GM18909 (cell line): Measurements from ENCODE around the gene LRRC2.

Experiments used
- ATAC-seq: cut with Tn5 transposase; IDR thresholded peaks from one replicate; pipeline ENCODE4 v1.9.1; 2021; ENCODE audit warnings: mild to moderate bottlenecking; ENCODE audit not compliant: unreplicated experiment, poor library complexity

Gene LRRC2

DNA sequence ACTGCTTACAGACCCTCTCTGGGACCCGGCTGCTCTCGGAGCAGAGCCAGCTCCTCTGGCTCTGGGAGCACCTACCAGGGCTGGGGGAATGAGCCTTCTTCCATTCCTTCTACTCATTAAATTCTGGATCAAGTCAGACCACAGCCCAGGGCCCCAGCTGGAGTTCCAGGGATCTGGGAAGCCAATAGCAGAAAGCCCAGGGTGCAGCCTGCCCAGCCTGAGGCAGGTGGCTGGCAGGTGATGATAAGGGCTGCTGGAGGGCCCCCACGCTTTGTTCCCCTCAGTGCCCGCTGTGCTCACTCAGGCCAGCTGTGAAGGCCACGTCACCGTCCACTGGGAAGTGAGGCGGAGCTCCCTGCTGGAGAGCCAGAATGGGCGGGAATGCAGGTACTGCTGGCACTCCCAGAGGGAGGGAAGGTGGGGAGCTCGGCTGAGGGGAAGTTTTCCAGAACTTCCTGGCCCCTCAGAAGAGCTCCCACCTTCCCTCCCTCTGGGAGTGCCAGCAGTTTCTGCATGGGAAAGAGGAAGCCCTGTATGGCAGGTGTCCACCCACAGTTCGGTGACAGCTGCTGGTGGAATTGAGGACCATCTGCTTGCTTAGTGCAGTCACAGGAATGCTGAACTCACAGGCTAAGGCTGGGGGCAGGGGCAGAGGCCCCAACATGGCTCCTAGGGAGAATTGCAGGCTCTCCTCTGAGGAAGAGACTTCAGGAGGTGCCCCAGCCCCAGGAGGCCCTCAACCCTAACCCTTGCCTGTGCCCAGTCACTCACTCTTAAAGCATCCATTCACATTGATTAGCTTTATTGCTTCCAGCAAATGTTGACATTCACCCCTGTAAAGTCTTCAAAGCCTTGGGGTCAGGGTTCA lies 81.0 kb downstream of the LRRC2 start:
- ATAC-seq = no peak

DNA sequence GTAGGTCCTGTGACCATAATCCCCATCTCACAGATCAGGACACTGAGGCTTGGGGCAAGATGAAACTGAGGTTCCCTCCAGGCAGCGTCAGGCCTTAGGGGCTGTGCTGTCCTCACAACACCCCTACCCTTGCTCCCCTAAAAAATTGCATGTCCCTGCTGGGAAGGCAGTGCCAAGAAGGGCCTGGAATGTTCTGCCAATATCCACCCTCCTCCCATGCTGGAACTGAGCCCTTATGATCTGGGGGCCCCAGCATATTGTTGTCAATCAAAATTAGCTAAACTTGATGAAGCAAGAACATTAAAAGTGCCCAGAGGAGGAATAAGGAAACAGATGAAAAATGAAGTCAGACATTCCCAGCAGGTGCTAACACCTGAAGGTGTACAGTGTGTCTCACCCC lies 81.7 kb downstream of the LRRC2 start:
- no peak for ATAC-seq

DNA sequence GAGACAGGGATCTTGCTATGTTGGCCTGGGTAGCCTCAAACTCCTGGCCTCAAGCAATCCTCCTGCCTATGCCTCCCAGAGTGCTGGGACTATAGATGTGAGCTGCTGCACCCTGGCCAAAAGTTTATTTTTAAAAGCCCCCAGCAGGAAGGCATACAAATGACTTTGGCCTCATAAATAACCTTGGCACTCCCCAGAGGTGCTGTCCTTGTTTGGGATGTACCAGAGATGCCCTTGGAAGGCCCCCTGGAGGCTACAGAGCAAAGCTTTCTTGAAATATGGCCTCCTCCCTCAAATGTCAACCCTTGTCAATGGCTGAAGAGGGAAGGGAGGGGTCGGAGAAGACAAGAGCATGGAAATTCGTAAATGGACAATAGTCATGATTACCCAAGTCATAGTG lies 82.3 kb downstream of the LRRC2 start:
- ATAC-seq = no peak

DNA sequence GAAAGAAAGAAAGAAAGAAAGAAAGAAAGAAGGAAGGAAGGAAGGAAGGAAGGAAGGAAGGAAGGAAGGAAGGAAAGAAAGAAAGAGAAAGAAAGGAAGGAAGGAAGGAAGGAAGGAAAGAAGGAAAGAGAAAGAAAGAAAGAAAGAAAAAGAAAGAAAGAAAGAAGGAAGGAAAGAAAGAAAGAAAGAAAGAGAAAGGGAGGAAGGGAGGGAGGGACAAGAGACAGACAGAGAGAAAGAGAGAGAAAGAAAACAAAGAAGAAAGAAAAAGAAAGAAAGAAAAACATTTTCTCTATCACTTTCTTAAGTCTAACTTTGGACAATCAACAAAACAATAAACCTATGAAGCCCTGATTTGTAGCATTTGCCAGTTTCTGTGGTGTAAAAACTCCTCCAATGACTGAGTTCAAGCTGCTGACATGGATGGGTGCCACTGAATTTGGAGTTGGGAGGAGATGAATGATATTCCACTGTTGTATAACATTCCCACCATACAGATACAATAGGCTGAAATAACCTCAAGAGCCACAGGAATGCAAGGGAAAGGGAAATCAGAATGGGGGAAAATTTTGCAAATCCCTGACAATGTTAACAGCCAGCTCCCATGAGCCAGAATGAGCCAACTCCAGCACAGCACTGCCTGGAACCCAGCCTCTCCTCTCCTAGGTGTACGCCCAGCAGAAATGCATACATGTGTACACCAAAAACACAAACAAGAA lies 83.3 kb downstream of the LRRC2 start:
- no peak for ATAC-seq

DNA sequence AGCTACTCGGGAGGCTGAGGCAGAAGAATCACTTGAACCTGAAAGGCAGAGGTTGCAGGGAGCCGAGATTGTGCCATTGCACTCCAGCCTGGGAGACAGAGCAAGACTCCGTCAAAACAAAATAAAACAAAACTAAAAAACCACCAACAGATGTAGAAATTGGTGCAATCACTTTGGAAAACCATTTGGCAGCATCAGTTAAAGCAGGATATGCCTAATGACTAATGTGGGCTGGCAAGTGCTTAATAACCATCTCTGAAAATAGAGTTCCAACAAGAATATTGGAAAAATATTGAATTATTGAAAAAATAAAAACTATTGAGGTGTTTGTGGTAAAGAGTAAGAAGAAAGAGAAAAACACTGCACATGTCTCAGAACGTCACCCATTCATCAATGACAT lies 84.5 kb downstream of the LRRC2 start:
- ATAC-seq = no peak

DNA sequence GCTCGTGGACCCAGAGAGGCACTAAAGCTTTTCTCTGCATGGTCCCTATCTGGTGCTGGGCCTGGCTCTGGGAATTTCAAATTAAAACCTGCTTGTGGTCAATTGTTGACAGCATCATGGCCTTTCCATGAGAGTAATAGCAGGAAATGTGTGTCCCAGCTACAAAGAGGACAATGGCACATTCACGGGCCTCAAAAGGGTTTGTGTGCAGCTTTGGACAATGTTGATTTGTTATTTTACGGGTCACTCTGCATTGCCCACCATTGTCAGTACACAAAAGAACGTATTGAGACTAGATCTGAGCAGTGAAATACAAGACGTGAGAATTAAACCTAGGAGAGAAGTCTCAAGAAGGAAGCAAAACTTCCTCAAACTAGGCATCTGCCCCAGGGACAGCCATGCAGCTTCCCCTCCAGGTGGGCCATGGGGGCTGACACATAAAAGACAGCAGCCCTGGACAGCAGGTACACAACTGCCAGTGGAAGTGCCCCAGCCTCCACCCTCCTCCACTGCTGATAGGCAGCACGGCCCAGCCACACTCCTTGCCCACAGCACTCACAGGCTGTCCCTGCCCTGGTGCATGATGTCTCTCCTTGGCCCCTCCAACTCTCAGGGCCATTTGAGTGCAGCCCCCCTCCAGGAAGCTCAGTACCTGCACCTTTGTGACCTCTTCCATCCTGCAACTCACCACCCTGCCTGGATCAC lies 85.5 kb downstream of the LRRC2 start:
- ATAC-seq = no peak

DNA sequence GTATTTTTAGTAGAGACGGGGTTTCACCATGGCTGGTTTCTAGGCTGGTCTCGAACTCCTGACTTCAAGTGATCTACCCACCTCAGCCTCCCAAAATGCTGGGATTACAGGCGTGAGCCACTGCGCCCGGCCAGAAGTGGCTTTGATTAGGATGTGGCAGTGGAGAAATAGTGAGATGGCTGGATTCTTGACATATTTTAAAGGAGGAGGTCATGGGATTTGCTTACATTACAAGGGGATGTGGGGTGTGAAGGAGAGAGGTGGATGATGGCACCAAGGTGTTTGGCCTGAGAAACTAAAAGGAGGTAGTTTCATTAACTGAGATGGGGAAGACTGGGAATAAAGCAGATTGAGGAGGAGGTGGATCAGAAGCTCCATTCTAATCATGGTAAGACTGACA lies 86.4 kb downstream of the LRRC2 start:
- no peak for ATAC-seq

DNA sequence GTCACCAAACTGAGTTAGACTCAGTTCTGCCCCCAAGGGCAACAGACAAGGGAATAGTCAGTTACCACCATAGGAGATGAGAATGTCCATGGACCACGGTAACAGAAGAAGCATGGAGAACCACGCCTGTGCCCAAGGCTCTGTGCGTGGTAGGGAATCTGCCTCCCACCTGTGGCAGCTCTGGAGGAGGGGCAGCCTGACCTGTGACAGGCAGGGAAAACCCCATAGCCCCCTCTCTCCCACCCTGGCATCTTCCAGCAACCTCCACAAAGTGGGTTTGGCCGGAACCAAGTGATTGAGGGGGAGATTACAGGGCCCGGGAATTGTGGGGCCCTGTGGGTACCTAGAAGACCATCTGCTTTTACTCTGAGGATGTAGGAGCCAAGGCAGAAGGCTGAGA lies 87.1 kb downstream of the LRRC2 start:
- ATAC-seq = no peak

DNA sequence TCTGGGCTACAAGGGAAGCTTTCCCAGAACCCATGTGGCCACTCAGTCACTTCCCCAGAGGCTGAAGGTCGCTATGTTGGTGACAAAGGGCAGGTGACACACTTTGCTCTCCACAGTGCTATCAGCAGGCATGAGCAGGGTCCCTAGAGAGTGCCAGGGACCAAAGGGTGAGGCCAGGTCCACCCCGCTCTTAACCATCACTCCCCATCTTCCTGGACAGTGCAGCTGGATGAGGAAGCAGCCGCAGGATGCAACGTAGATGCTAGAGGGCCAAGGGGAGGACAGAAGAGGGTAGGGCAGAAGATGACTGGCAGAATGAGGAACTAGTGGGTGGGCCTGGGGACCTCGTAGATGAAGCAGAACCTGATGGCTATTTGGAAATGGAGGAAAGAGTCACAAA lies 87.8 kb downstream of the LRRC2 start:
- ATAC-seq = no peak

DNA sequence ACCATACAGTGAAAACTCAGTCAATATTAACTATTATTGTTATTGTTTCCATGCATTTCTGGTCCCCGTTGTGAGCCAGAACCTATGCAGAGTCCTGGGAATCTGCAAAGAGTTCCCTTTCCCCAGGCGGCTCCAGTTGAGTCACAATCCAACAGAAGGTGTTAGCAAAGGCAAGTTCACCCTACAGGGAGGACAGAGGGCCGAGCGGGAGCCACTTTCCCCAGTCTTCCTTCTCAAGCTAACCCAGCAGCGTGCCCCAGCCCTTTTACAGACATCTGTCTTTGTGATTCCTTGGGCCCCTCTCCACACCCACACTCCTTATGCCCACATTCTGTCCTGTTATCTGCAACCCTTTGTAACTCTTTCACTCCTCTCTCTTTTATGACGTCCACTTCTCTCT lies 88.3 kb downstream of the LRRC2 start:
- no peak for ATAC-seq

DNA sequence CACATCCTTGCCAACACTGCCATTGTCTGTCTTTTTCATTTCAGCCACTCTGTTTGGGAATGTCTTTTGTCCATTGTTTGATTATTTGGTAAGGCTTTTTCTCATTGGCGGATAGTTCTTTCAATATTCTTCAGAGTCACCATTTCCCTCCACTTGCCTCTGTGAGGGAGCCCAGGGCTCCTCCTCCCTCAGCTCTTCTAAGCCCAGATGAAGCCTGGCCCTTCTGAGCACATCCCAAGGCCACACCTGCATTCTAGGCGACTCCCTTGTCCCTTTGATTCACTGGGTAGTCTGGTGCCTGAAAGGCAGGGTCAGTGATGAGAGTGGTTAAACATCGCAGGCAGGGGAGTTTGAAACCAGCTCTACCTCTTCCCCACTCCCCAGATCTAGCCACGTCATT lies 89.0 kb downstream of the LRRC2 start:
- ATAC-seq = no peak

DNA sequence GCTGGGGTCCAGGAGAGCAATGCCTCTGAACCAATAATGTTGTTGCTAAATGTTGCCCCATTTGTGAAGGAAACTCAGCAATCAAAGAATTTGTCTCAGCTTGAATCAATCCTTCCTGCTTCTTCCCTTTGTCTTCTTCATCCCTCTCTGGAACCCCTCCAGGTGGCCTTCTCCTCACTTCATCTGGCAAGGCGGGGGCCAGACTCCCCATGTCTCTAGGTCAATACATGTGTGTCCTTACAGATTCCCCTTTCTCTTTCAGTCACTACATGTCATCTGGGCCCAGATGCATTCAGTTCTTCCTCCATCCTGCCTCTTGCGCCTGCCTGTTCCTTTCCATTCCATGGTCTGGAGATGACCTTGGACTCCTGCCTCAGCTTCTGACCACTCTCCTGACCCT lies 93.4 kb downstream of the LRRC2 start:
- no peak for ATAC-seq

DNA sequence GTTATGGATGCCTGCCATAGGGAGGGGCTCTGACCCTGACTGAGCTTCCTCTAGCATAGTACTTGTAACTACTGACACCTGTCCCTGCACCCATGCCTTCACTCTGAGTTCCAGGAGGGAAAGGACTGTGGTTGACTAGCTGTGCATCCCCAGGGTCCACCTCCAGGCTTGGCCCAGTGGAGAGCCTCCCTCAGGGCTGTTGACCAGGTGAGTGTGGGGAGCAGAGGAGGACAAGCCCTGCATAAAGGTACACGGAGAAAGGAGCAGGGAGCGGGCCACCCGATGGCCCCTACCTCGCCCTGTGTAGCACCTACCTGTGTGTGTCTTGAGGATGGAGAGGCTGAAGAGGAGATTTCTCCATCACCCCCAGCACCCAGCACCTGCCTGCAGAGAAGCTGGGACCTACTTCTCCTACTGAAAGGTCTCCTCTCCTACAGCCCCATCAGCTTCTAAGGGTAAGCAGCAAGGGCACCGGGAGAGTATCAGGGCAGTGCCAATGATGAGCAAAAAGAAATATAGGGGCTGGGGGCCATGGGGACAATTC lies 94.7 kb downstream of the LRRC2 start:
- no peak for ATAC-seq

DNA sequence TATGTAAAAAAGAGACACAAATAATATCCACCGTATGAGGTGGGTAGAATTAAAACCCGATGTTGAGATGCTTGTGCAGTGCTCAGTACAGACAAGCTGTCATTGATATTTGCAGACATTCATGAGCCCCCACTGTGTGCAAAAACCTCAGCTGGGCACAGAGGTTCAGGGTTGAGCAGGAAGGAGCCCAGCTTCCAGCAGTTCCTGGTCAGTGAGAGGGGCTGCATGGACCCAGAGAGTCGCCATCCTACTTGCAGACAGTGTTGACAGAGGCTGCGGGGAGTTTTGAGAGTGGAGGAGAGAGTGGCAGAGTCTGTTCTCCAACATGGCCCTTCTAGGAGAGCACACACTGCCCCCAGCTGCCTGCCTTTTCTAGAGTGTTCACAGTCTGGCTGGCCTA lies 95.3 kb downstream of the LRRC2 start:
- ATAC-seq = no peak

DNA sequence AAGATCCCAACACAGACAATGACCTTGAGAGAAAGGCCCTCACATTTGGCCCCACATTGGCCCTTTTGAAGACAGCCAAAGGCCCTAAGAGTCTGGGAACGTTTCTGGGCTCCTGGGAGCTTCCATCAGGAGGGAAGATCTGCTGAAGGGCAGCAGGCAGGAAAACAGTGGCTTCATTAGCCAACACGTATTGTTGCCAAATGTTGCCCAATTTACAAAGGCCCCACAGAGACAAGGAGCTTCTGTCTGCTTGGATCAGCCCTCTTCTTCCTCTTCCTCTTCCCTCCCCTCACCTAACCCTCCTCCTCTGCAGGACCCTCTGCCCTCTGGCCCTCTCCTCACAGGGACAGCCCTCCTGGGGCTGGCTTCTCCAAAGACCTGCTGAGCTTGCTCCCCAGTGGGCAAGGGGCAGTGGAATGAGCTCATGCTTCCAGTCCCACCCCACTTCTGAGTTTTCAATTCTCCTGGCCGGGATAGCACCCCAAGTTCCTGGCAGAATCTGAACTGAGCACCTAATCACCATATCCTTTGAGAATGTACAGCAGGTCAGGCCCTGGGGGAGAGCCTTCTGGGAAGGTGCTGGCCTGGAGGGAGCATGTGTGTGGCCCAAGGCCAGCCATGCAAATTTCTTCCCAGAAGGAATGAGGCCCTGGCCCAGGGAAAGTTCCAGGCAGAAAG lies 96.3 kb downstream of the LRRC2 start:
- no peak for ATAC-seq

DNA sequence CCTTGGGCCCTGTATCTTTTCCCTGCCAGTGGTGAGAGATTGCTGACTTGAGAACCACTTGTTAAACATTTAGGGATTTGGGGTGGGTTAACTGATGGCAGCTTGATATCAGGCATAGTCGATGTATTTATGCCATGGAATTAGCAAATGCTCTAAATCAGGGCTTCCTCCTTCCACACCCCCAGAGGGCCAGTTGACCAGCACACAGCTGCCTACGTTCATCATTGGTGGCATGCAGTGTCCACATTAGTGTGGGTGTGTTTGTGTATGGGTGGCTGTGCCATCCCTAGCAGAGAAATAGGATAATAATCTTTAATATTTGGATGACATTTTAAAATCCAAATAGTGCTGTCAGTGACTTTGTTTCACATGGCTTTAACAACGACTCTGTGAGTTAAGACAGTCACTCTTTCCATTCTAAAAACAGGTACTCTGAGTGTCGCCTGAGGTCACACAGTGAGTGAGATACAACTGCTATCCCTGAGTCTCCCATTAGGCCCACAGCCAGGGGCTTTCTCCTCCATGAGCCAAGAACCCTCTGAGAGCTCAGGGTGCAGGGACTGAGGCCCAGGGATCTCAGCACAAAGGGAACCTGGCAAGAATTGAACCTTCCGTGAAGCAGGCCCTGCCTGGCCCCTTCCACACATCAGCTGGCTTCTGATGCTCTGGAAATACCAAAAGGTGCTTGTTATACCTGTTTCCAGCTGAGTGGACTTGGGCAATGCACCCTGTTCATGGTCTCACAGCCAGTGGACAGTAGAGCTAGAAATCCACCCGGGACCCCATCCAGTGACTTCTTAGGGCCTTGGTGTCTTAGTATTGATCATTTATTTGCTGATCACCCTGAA lies 97.1 kb downstream of the LRRC2 start:
- no peak for ATAC-seq

DNA sequence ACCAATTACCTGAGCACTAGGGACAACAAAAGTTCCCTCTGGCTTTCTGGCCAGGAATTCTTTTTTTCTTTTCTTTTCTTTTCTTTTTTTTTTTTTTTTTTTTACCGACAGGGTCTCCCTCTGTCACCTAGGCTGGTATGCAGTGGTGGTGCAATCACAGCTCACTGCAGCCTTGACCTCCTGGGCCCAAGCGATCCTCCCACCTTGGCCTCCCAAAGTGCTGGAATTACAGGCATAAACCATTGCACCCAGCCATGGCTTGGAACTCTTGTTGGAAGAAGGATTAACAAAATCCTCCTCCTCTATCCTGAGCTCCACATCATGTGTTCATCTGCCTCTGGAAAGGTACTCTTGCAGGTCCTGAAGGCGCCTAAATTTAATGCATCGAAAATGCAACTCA lies 98.5 kb downstream of the LRRC2 start:
- no peak for ATAC-seq

DNA sequence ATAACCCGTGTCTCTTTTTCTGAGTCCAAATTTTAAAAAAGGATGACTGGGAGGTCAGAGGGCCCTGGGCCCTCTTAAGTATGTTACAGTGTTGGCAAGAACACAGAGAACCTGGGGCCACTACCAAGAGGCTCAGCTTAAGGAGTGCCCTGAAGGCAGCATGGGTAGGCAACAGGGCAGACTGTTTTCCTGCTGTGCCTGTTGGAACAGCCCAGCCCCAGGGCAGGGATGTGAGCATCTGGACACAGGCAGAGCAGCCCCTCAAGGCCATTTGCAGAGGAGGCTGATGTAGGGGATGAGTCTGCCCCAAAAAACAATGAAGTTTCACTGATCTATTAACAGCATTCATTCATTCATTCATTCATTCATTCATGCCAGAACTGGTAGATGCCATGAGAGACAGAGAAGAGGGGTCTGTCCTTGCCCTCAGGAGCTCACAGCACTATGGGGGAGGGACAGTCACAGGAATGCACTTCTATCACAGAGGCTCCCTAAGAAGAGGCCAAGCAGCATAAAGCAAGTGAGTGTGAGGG lies 99.2 kb downstream of the LRRC2 start:
- no peak for ATAC-seq

DNA sequence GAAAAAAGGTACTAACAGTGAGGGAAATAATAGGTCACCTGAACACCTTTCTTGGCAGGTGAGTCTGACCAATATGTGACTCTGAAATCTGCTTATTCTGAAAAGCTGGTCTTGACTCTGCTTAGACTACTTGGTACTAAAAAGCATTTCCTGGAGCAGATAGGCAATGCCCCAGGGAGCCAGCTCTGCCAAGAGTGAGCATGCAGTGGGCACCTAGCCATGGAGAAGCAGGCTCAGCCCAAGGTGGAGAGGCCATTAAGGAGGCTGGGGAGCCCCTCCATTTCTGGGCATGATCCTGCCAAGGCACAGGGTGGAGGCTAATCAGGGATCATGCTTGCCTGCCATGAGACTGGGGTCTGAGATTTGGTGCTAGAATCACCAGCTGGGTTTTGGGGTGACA lies 99.8 kb downstream of the LRRC2 start:
- ATAC-seq = no peak
